Stomach smooth muscle (tissue), 2 donors: ENCODE data around the gene GPS1.

Experiments
- H3K27ac ChIP-seq: one replicate; pipeline ENCODE4 v1.7.0; 2013; ENCODE audit warnings: mild to moderate bottlenecking, low read length, inconsistent platforms
- H3K27me3 ChIP-seq, 2 donors: one replicate each; pipeline ENCODE4 v1.7.0; 2013; ENCODE audit warnings: low read length in 2 of 2; ENCODE audit not compliant: insufficient read depth in 2 of 2, control insufficient read depth in 1 of 2
- H3K36me3 ChIP-seq, 2 donors: one replicate each; pipeline ENCODE4 v1.7.0; 2013; ENCODE audit warnings: low read length in 2 of 2; ENCODE audit not compliant: control insufficient read depth in 2 of 2, insufficient read depth in 2 of 2
- H3K4me1 ChIP-seq: one replicate; pipeline ENCODE4 v1.7.0; 2013; ENCODE audit warnings: low read length; ENCODE audit not compliant: control insufficient read depth, insufficient read depth
- H3K4me3 ChIP-seq, 2 donors: one replicate each; pipeline ENCODE4 v1.7.0; 2013; ENCODE audit warnings: low read length in 2 of 2
- H3K9ac ChIP-seq, 2 donors: one replicate each; pipeline ENCODE4 v1.7.0; 2013; ENCODE audit warnings: low read length in 2 of 2, mild to moderate bottlenecking in 1 of 2
- H3K9me3 ChIP-seq, 2 donors: one replicate each; pipeline ENCODE4 v1.7.0; 2013; ENCODE audit warnings: low read length in 2 of 2; ENCODE audit not compliant: control insufficient read depth in 2 of 2
- donor health status: healthy.
- donor health status: Pancreatic carcinoma.

GPS1 gene

GRCh38 chr17:82015311-82015971 is 36.3 kb upstream of the GPS1 start:
- Histone ChIP-seq H3K9me3 (no peaks in the 10 kb centered on the region), H3K4me1 (peaks cover 14% of the 10 kb centered on the region), H3K9ac (no peak overlapping the region), H3K36me3 (peaks cover 3 to 5% of the 10 kb centered on the region in 2 donors), H3K4me3 (no peak overlapping the region), H3K27me3 (no peaks in the 10 kb centered on the region), H3K27ac (no peak overlapping the region)

GRCh38 chr17:82016061-82016874 is 35.4 kb upstream of the GPS1 start:
- Histone ChIP-seq H3K9me3 (no peaks in the 10 kb centered on the region), H3K27me3 (no peaks in the 10 kb centered on the region), H3K36me3 (peaks cover 3 to 5% of the 10 kb centered on the region in 2 donors), H3K9ac (no peak overlapping the region), H3K27ac (no peak overlapping the region), H3K4me3 (no peak overlapping the region), H3K4me1 (peaks cover 20% of the 10 kb centered on the region)

GRCh38 chr17:82016875-82017459 is 34.7 kb upstream of the GPS1 start:
- Histone ChIP-seq H3K9me3 (no peaks in the 10 kb centered on the region), H3K36me3 (peaks cover 3 to 5% of the 10 kb centered on the region in 2 donors), H3K4me3 (no peak overlapping the region), H3K4me1 (peaks cover 27% of the 10 kb centered on the region), H3K27me3 (no peaks in the 10 kb centered on the region), H3K9ac (no peak overlapping the region), H3K27ac (no peak overlapping the region)

GRCh38 chr17:82017612-82018151 is 34.0 kb upstream of the GPS1 start:
- peaks cover 3 to 5% of the 10 kb centered on the region in 2 donors for H3K36me3 ChIP-seq
- H3K4me1 ChIP-seq = peaks cover 30% of the 10 kb centered on the region

GRCh38 chr17:82018152-82018988 is 33.3 kb upstream of the GPS1 start:
- Histone ChIP-seq H3K9me3 (no peaks in the 10 kb centered on the region), H3K27me3 (no peaks in the 10 kb centered on the region), H3K4me3 (no peak overlapping the region), H3K4me1 (peaks cover 24% of the 10 kb centered on the region), H3K27ac (no peak overlapping the region), H3K9ac (no peak overlapping the region), H3K36me3 (peaks cover 3 to 5% of the 10 kb centered on the region in 2 donors)

More at GRCh38 chr17:82017612-82018151, 34.0 kb upstream of the GPS1 start:
- Histone ChIP-seq H3K4me3 (no peak overlapping the region), H3K27me3 (no peaks in the 10 kb centered on the region), H3K9ac (no peak overlapping the region), H3K9me3 (no peaks in the 10 kb centered on the region), H3K27ac (no peak overlapping the region)

- peaks cover 29% of the 10 kb centered on the region for H3K4me1 ChIP-seq
- H3K27me3 ChIP-seq = no peaks in the 10 kb centered on the region
- H3K36me3 ChIP-seq = peaks cover 3 to 5% of the 10 kb centered on the region in 2 donors
- no peaks in the 10 kb centered on the region for H3K9me3 ChIP-seq
- no peak overlapping the region for H3K9ac ChIP-seq
- H3K27ac ChIP-seq = no peak overlapping the region
- no peak overlapping the region for H3K4me3 ChIP-seq
Measured at GRCh38 chr17:82018989-82019689, 32.6 kb upstream of the GPS1 start.

- Histone ChIP-seq H3K9ac (no peak overlapping the region), H3K4me1 (peaks cover 35% of the 10 kb centered on the region)
Measured at GRCh38 chr17:82019690-82020571, 31.8 kb upstream of the GPS1 start.

GRCh38 chr17:82020572-82021106 is 31.1 kb upstream of the GPS1 start:
- no peak overlapping the region for H3K9ac ChIP-seq
- peaks cover 3 to 5% of the 10 kb centered on the region in 2 donors for H3K36me3 ChIP-seq
- H3K27ac ChIP-seq = no peak overlapping the region
- no peak overlapping the region for H3K4me3 ChIP-seq
- no peaks in the 10 kb centered on the region for H3K9me3 ChIP-seq
- H3K4me1 ChIP-seq = peaks cover 37% of the 10 kb centered on the region
- no peaks in the 10 kb centered on the region for H3K27me3 ChIP-seq

More at GRCh38 chr17:82019690-82020571, 31.8 kb upstream of the GPS1 start:
- peaks cover 3 to 5% of the 10 kb centered on the region in 2 donors for H3K36me3 ChIP-seq
- H3K27me3 ChIP-seq = no peaks in the 10 kb centered on the region
- no peak overlapping the region for H3K4me3 ChIP-seq
- no peaks in the 10 kb centered on the region for H3K9me3 ChIP-seq
- no peak overlapping the region for H3K27ac ChIP-seq
